BJ (cell line): ENCODE data around the gene COG1. TPM values are rescaled to one million over a fixed set of nuclear protein-coding genes. Genes with fewer than 3 reads are reported as not detected.

Experiments used
- CTCF ChIA-PET: fragments of 350-600 bp; formaldehyde crosslinking; extraction: SDS; loops from one replicate; lab custom pipeline; 2021; ENCODE audit warnings: antibody characterized with exemption, inconsistent platforms; lab: Yijun Ruan, JAX
- POLR2A ChIA-PET: fragments of 300-600 bp; sonication (Branson Sonifier 250); formaldehyde crosslinking; extraction: SDS; loops from one replicate; lab custom pipeline; 2021; ENCODE audit warnings: antibody characterized with exemption; lab: Charles Lee
- DNase-seq: peaks from one replicate; pipeline ENCODE4 v3.0.0-alpha.2; 2011; ENCODE audit warnings: low read depth
- H3K27me3 ChIP-seq: 2 replicates; pipeline ENCODE4 v1.6.0; 2011; ENCODE audit warnings: low read length; ENCODE audit not compliant: control insufficient read depth, insufficient read depth
- H3K36me3 ChIP-seq: 2 replicates; pipeline ENCODE4 v1.5.1; 2011; ENCODE audit warnings: low read length; ENCODE audit not compliant: control insufficient read depth, insufficient read depth
- H3K4me3 ChIP-seq: 2 replicates; pipeline ENCODE4 v1.5.1; 2011; ENCODE audit warnings: low read depth, mild to moderate bottlenecking, control low read depth, low read length
- CTCF ChIP-seq: IDR thresholded peaks from 2 replicates; pipeline ENCODE4 v1.5.1; 2011; ENCODE audit warnings: low read depth, mild to moderate bottlenecking, control low read depth, inconsistent platforms, low read length, moderate library complexity; ENCODE audit not compliant: insufficient read depth
- polyA plus RNA-seq: library from polyadenylated mRNA; depleted of rRNA; stranded (reverse); fragments of >200 nt; gene quantifications from 2 replicates; pipeline ENCODE4 v1.2.3, GENCODE V29; 2011

Gene COG1
- polyA plus RNA-seq, 1 experiment = 54.9 TPM

DNA sequence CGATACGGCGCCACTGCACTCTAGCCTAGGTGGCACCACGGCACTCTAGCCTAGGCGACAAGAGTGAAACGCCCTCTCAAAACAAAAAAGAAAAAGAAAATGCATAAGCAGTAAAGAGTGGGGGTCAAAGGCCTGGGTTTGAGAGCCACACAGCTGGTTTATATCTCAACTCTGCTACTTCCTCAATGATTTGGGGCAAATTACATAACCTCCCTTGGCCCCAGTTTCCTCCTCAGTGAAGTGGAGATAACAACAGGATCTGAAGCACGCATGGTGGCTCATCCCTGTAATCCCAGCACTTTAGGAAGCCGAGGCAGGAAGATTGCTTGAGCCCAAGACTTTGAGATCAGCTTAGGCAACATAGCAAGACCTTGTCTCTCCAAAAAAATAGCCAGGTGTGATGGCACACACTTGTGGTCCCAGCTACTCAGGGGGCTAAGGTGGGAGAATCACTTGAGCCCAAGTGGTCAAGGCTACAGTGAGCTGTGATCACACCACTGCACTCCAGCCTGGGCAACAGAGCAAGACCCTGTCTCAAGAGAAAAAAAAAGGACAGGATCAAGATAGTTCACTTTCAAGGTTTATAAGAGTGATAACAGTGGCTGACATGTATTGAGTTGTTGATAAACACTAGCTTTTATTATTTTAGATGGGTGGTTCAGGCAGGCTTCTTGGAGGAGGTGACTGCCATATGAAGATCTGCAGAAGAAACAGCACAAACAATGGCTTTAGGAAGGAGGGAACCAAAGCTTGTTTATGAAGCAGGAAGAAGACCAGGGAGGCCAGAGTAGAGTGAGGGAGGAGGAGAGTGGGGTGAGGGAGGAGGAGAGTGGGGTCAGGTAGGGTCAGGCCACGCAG lies 8.5 kb upstream of the COG1 start:
- ChIA-PET POLR2A (no interaction called here), CTCF (interaction anchor here (2.9 to 9.1 kb wide), 2 partner anchors 16 to 458 kb away, joined by 8 to 120 read pairs; no protein-coding TSS in a partner anchor)
- TF ChIP-seq CTCF = no peak
- DNase-seq = no peak
- Histone ChIP-seq H3K27me3 (no peaks in the 10 kb centered on the region), H3K36me3 (no peaks in the 10 kb centered on the region), H3K4me3 (no peak overlapping the region)

DNA sequence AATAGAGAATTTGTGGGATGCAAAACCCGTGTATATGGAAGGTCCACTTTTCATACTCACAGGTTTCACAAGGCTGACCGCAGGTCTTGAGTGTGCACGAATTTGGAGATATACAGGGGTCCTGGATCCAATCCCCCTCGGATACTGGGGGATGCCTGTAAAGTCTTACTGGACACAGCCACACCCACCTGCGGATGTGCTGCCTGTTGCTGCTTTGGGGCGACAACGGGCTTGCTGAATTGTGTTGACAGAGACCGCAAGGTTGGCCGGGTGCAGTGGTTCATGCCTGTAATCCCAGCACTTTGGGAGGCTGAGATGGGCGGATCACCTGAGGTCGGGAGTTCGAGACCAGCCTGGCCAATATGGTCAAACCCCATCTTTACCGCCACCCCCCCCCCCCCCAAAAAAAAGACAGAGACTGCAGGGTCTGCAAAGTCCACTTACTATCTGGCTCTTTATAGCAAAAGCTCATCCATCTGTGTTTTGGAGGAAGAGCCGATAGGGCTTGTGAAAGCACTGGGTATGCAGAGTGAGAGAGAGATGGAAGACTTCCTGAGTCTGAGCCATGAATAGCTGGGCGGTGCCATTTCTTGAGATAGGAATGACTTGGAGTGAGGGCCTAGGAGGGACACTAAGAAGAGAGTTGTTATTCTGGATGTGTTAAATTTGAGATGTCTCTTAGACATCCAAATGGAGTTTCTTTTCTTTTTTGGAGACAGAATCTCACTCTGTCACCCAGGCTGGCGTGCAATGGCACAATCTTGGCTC lies 6.4 kb upstream of the COG1 start:
- DNase-seq = no peak
- H3K36me3 ChIP-seq = no peaks in the 10 kb centered on the region
- H3K4me3 ChIP-seq = no peak overlapping the region
- TF ChIP-seq CTCF = no peak
- POLR2A ChIA-PET = no interaction called here
- CTCF ChIA-PET = interaction anchor here (9.1 kb wide), 1 partner anchor 460 kb away, joined by 120 read pairs; no protein-coding TSS in a partner anchor
- H3K27me3 ChIP-seq = no peaks in the 10 kb centered on the region

DNA sequence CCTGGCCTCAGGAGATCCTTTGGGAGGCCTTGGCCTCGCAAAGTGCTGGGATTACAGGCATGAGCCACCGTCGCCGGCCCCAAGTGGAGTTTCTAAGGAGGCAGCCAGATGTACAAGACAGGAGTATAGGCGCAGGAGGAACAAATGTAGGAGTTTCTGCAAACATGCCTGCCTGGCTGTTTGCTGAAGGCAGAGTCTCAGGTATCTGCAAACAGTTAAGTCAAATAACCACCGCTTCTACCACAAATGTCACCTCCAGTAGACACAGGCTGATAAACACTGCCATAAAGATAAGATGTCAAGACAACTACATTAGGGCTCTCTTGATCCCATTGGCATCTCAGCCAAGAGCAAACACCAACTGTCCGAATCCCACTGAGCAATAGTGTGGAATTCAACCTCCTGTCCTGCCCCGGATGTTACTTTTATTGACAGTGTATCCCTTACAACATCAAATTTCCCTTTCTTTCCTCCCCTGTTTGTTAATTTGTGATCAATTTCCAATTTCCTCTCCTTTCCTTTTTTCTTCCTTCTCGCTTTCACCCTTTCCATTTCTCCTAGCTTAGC lies 5.6 kb upstream of the COG1 start:
- DNase-seq = no peak
- Histone ChIP-seq H3K4me3 (no peak overlapping the region), H3K27me3 (no peaks in the 10 kb centered on the region), H3K36me3 (no peaks in the 10 kb centered on the region)
- CTCF ChIA-PET = interaction anchor here (1.0 to 9.1 kb wide), 2 partner anchors 31 to 460 kb away, joined by 3 to 120 read pairs; no protein-coding TSS in a partner anchor
- POLR2A ChIA-PET = no interaction called here
- no peak for TF ChIP-seq CTCF

DNA sequence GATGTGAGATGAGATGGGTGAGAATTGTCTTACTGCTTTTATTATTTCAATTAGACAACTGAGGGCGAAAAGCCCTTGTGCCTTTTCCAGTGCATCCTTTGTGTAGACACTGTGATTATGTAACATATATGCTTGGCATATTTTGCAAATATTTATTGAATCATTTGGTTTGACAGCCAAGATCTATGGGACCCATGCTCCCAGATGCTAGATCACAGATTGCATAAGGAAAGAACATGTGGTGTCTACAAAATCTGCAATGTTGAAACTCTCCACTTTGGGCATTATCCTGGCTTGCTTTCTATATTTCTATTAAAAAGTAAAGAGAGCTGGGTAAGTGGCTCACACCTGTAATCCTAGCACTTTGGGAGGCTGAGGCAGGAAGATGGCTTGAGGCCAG lies 4.8 kb upstream of the COG1 start:
- no peak for TF ChIP-seq CTCF
- Histone ChIP-seq H3K27me3 (no peaks in the 10 kb centered on the region), H3K4me3 (no peak overlapping the region), H3K36me3 (no peaks in the 10 kb centered on the region)
- POLR2A ChIA-PET = no interaction called here
- CTCF ChIA-PET = interaction anchor here (1.0 to 9.1 kb wide), 5 partner anchors 8 to 461 kb away, joined by 3 to 120 read pairs (median 16); no protein-coding TSS in a partner anchor
- DNase-seq = no peak
